H1 (cell line): ENCODE results near the gene NSUN7.
"Not testable (repeated sequence)": the region's sequence is repeated elsewhere in the genome, so short reads cannot be mapped to it uniquely, and the experiment has no call there.

Experiments
- BRCA1 ChIP-seq: IDR thresholded peaks from 2 replicates; pipeline ENCODE4 v1.6.1; 2012; ENCODE audit warnings: low read depth, low read length, improper control_type of control experiment
- POLR2A ChIP-seq, 2 experiments: IDR thresholded peaks; 1 replicate in 1 of 2; 2 replicates in 1 of 2; pipeline ENCODE4 v1.6.1; 2011; ENCODE audit warnings: low read depth in 2 of 2, low read length in 2 of 2, mild to moderate bottlenecking in 2 of 2; ENCODE audit errors: control extremely low read depth in 1 of 2
- ZNF274 ChIP-seq: IDR thresholded peaks from 2 replicates; pipeline ENCODE4 v1.7.0; 2012; ENCODE audit warnings: low read length, borderline replicate concordance; ENCODE audit errors: extremely low read depth

DNA sequence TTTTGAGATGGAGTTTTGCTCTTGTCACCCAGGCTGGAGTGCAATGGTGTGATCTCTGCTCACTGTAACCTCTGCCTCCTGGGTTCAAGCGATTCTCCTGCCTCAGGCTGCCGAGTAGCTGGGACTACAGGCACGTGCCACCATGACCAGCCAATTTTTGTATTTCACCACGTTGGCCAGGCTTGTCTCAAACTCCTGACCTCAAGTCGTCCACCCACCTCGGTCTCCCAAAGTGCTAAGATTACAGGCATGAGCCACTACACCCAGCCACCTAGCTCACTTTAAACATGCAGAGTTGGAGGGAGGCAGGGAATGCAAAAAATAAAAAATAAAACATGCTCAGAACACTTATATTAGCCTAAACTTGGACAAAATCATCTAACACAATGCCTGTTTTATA is 36.8 kb upstream of the NSUN7 start:
- TF ChIP-seq BRCA1; POLR2A (IDR thresholded peaks at IDR 0.05; ENCODE audit: control extremely low read depth in 1 of 2, low read depth in 2 of 2, low read length in 2 of 2); ZNF274: not testable (repeated sequence)
